Liver (tissue), 9 donors: Measurements from ENCODE around the gene HRH1. TPM values are rescaled to one million over a fixed set of nuclear protein-coding genes. Genes with fewer than 3 reads are reported as not detected.

Experiments used
- DNase-seq: peaks from one replicate; pipeline ENCODE4 v3.0.0-alpha.2; 2017; ENCODE audit warnings: low spot score
- H3K27ac ChIP-seq, 2 donors: one replicate each; pipeline ENCODE4 v1.7.0; 2013; ENCODE audit warnings: inconsistent platforms in 2 of 2, low read length in 2 of 2, control low read depth in 1 of 2, low read depth in 1 of 2, mild to moderate bottlenecking in 1 of 2
- H3K27me3 ChIP-seq, 4 donors: one replicate each; pipeline versions ENCODE4 v1.6.1 to v1.7.0; 2013; ENCODE audit warnings: low read length in 3 of 4, inconsistent platforms in 1 of 4, mild to moderate bottlenecking in 1 of 4, moderate library complexity in 1 of 4; ENCODE audit not compliant: control insufficient read depth in 4 of 4, insufficient read depth in 4 of 4
- H3K36me3 ChIP-seq, 4 donors: one replicate each; pipeline versions ENCODE4 v1.6.1 to v1.7.0; 2013; ENCODE audit warnings: low read length in 3 of 4, mild to moderate bottlenecking in 3 of 4, low read depth in 1 of 4, moderate library complexity in 1 of 4; ENCODE audit not compliant: control insufficient read depth in 4 of 4, insufficient read depth in 3 of 4
- H3K4me1 ChIP-seq, 4 donors: one replicate each; pipeline versions ENCODE4 v1.6.1 to v1.7.0; 2013; ENCODE audit warnings: low read length in 3 of 4, mild to moderate bottlenecking in 3 of 4, moderate library complexity in 1 of 4; ENCODE audit not compliant: control insufficient read depth in 4 of 4, insufficient read depth in 4 of 4
- H3K4me3 ChIP-seq, 3 donors: one replicate each; pipeline versions ENCODE4 v1.6.1 to v1.7.0; 2013; ENCODE audit warnings: low read length in 3 of 3, control low read depth in 1 of 3, low read depth in 1 of 3, mild to moderate bottlenecking in 1 of 3
- H3K9ac ChIP-seq, 2 donors: one replicate each; pipeline ENCODE4 v1.7.0; 2013; ENCODE audit warnings: low read length in 2 of 2, mild to moderate bottlenecking in 2 of 2, moderate library complexity in 2 of 2, control low read depth in 1 of 2, low read depth in 1 of 2
- H3K9me3 ChIP-seq, 4 donors: one replicate each; pipeline versions ENCODE4 v1.6.1 to v1.7.0; 2013; ENCODE audit warnings: low read length in 3 of 4; ENCODE audit not compliant: control insufficient read depth in 4 of 4
- ATF3 ChIP-seq: IDR thresholded peaks from 2 replicates; pipeline ENCODE4 v1.6.1; 2016; ENCODE audit warnings: antibody characterized with exemption
- EGR1 ChIP-seq, 2 donors: IDR thresholded peaks; 2 replicates each; pipeline ENCODE4 v1.6.1; 2016 to 2018; ENCODE audit warnings: antibody characterized with exemption in 2 of 2, low read depth in 2 of 2
- FOXA1 ChIP-seq: IDR thresholded peaks from 2 replicates; pipeline ENCODE4 v1.6.1; 2016; ENCODE audit warnings: antibody characterized with exemption
- FOXA2 ChIP-seq: IDR thresholded peaks from 2 replicates; pipeline ENCODE4 v1.6.1; 2016; ENCODE audit warnings: antibody characterized with exemption
- GABPA ChIP-seq, 2 donors: IDR thresholded peaks in 1 of 2; conservative IDR thresholded peaks in 1 of 2; 2 replicates each; pipeline ENCODE4 v1.6.1; 2016; ENCODE audit warnings: antibody characterized with exemption in 2 of 2, mild to moderate bottlenecking in 1 of 2, moderate library complexity in 1 of 2
- HNF4A ChIP-seq, 2 donors: conservative IDR thresholded peaks; 2 replicates each; pipeline ENCODE4 v1.6.1; 2016; ENCODE audit warnings: antibody characterized with exemption in 2 of 2, mild to moderate bottlenecking in 2 of 2
- HNF4G ChIP-seq: IDR thresholded peaks from 2 replicates; pipeline ENCODE4 v1.6.1; 2016; ENCODE audit warnings: antibody characterized with exemption
- JUND ChIP-seq, 2 donors: IDR thresholded peaks; 2 replicates each; pipeline ENCODE4 v1.6.1; 2016; ENCODE audit warnings: antibody characterized with exemption in 2 of 2
- MAX ChIP-seq: IDR thresholded peaks from 2 replicates; pipeline ENCODE4 v1.6.1; 2016; ENCODE audit warnings: antibody characterized with exemption
- NR2F2 ChIP-seq: IDR thresholded peaks from 2 replicates; pipeline ENCODE4 v1.6.1; 2016; ENCODE audit warnings: antibody characterized with exemption
- RAD21 ChIP-seq, 2 donors: IDR thresholded peaks; 2 replicates each; pipeline ENCODE4 v1.6.1; 2016; ENCODE audit warnings: antibody characterized with exemption in 2 of 2, mild to moderate bottlenecking in 2 of 2
- REST ChIP-seq: IDR thresholded peaks from 2 replicates; pipeline ENCODE4 v1.6.1; 2016; ENCODE audit warnings: antibody characterized with exemption, mild to moderate bottlenecking
- RXRA ChIP-seq, 2 donors: IDR thresholded peaks; 2 replicates each; pipeline ENCODE4 v1.6.1; 2017 to 2018; ENCODE audit warnings: antibody characterized with exemption in 2 of 2, mild to moderate bottlenecking in 1 of 2
- TAF1 ChIP-seq: conservative IDR thresholded peaks from 2 replicates; pipeline ENCODE4 v1.6.1; 2016; ENCODE audit warnings: antibody characterized with exemption, mild to moderate bottlenecking
- YY1 ChIP-seq: IDR thresholded peaks from 2 replicates; pipeline ENCODE4 v1.6.1; 2016; ENCODE audit warnings: antibody characterized with exemption, mild to moderate bottlenecking
- ZBTB33 ChIP-seq: IDR thresholded peaks from 2 replicates; pipeline ENCODE4 v1.6.1; 2016; ENCODE audit warnings: antibody characterized with exemption
- WGBS: extraction: QIAGEN DNeasy Blood & Tissue Kit; methylation state at CpG from one replicate; pipeline ENCODE4 v1.1.7; 2013; 5-methylcytosine and 5-hydroxymethylcytosine counted together
- polyA plus RNA-seq, 2 donors: library from polyadenylated mRNA; stranded (reverse) in 1 of 2; unstranded in 1 of 2; fragments of 200-250 nt in 1 of 2; fragments of >200 nt in 1 of 2; fragmentation: Nextera tagmentation in 1 of 2; extraction: Ambion mirVana in 1 of 2; gene quantifications; one replicate each; pipeline versions ENCODE4 v1.2.1 to v1.2.3, GENCODE V29; 2013 to 2015
- total RNA-seq, 2 donors: library from RNA; depleted of rRNA; stranded (reverse); fragments of >200 nt; gene quantifications; one replicate each; pipeline ENCODE4 v1.2.3, GENCODE V29; 2014
- TF ChIP-seq, protein P1 (sequence below): fragments of 150-350 bp; IDR thresholded peaks from 2 replicates; pipeline ENCODE4 v1.5.1; 2017; ENCODE audit warnings: improper control_type of control experiment, low read depth, low read length; ENCODE audit not compliant: missing input control
- donor health status: healthy.
- donor health status: healthy.
- donor health status: healthy.
- donor health status: healthy.
- donor health status: healthy.

The HRH1 gene
- total and polyA plus RNA-seq, 4 donors = 0.07 to 1.3 (median 0.31) TPM

DNA sequence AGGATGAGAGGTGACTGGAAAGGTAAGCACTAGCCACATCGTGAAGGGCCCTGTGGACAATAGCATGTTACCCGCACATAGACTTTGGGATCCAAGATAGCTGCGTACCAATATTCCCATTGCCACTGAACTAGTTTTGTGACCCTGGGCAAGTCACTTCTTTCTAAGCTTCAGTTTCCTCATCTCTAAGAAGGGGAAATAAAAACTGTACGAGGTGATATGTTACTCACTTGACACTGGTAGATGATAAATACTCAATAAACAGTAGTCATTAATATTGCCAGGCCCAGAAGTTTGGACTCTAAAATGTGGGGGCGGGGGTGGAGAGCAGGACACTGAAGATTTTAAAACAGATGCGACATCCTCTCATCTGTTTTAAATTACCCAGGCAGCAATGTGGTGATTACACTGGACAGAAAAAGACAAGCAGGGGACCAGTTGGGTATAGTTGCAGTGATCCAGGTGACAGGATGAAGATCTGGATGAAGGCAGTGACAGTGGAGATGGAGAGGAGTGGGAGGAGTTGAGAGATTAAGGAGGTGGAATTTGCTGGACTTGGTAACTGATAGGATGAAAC lies 120.4 kb downstream of the HRH1 start:
- TF ChIP-seq HNF4G (no peak), JUND (IDR thresholded peaks at IDR 0.05) (no peak), RAD21 (IDR thresholded peaks at IDR 0.05) (no peak), TAF1 (no peak), GABPA (IDR thresholded peaks at IDR 0.05 in 1 of 2, conservative IDR thresholded peaks at IDR 0.05 in 1 of 2) (no peak), ZBTB33 (no peak), ATF3 (no peak), FOXA2 (no peak), REST (no peak)
- TF ChIP-seq, protein P1, sequence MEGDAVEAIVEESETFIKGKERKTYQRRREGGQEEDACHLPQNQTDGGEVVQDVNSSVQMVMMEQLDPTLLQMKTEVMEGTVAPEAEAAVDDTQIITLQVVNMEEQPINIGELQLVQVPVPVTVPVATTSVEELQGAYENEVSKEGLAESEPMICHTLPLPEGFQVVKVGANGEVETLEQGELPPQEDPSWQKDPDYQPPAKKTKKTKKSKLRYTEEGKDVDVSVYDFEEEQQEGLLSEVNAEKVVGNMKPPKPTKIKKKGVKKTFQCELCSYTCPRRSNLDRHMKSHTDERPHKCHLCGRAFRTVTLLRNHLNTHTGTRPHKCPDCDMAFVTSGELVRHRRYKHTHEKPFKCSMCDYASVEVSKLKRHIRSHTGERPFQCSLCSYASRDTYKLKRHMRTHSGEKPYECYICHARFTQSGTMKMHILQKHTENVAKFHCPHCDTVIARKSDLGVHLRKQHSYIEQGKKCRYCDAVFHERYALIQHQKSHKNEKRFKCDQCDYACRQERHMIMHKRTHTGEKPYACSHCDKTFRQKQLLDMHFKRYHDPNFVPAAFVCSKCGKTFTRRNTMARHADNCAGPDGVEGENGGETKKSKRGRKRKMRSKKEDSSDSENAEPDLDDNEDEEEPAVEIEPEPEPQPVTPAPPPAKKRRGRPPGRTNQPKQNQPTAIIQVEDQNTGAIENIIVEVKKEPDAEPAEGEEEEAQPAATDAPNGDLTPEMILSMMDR = no peak
- Histone ChIP-seq H3K4me3 (no peak overlapping the region), H3K27ac (peak overlapping the region; percentile 56 to 68), H3K36me3 (peaks cover 0 to 2% (median 0%) of the 10 kb centered on the region in 4 donors), H3K9ac (no peak overlapping the region), H3K4me1 (peaks cover 0 to 21% (median 13%) of the 10 kb centered on the region in 4 donors), H3K9me3 (no peaks in the 10 kb centered on the region), H3K27me3 (no peaks in the 10 kb centered on the region)
- 91% methylated on average over 6 of the region's 6 CpGs for WGBS
- no peak for DNase-seq

GRCh38 chr3:11275926-11276325 lies 121.6 kb downstream of the HRH1 start:
- Histone ChIP-seq H3K4me1 (peaks cover 0 to 21% (median 13%) of the 10 kb centered on the region in 4 donors), H3K27ac (no peak overlapping the region), H3K9ac (no peak overlapping the region), H3K4me3 (no peak overlapping the region), H3K27me3 (no peaks in the 10 kb centered on the region), H3K9me3 (no peaks in the 10 kb centered on the region), H3K36me3 (peaks cover 0 to 2% (median under 1%) of the 10 kb centered on the region in 4 donors)
- WGBS = 46% methylated on average over 2 of the region's 2 CpGs
- DNase-seq = no peak
- no peak for TF ChIP-seq TAF1
- TF ChIP-seq, protein P1 = no peak
- TF ChIP-seq HNF4G = no peak
- TF ChIP-seq RAD21 (IDR thresholded peaks at IDR 0.05) = no peak
- TF ChIP-seq RXRA (IDR thresholded peaks at IDR 0.05) = no peak
- TF ChIP-seq ZBTB33 = no peak
- TF ChIP-seq MAX = no peak
- TF ChIP-seq FOXA1 = no peak
- no peak for TF ChIP-seq EGR1 (IDR thresholded peaks at IDR 0.05; ENCODE audit: low read depth in 2 of 2)
- TF ChIP-seq ATF3 = no peak
- no peak for TF ChIP-seq JUND (IDR thresholded peaks at IDR 0.05)
- no peak for TF ChIP-seq FOXA2
- no peak for TF ChIP-seq YY1
- no peak for TF ChIP-seq GABPA (IDR thresholded peaks at IDR 0.05 in 1 of 2, conservative IDR thresholded peaks at IDR 0.05 in 1 of 2)
- no peak for TF ChIP-seq NR2F2
- no peak for TF ChIP-seq HNF4A (conservative IDR thresholded peaks at IDR 0.05)
